D341Med (cell line): ENCODE data around the gene BTAF1.
"Not testable (repeated sequence)": the region's sequence is repeated elsewhere in the genome, so short reads cannot be mapped to it uniquely, and the experiment has no call there.

ENCODE experiments used
- DNase-seq: peaks from one replicate; pipeline ENCODE4 v3.0.0; 2012; ENCODE audit warnings: low spot score

The BTAF1 gene

DNA sequence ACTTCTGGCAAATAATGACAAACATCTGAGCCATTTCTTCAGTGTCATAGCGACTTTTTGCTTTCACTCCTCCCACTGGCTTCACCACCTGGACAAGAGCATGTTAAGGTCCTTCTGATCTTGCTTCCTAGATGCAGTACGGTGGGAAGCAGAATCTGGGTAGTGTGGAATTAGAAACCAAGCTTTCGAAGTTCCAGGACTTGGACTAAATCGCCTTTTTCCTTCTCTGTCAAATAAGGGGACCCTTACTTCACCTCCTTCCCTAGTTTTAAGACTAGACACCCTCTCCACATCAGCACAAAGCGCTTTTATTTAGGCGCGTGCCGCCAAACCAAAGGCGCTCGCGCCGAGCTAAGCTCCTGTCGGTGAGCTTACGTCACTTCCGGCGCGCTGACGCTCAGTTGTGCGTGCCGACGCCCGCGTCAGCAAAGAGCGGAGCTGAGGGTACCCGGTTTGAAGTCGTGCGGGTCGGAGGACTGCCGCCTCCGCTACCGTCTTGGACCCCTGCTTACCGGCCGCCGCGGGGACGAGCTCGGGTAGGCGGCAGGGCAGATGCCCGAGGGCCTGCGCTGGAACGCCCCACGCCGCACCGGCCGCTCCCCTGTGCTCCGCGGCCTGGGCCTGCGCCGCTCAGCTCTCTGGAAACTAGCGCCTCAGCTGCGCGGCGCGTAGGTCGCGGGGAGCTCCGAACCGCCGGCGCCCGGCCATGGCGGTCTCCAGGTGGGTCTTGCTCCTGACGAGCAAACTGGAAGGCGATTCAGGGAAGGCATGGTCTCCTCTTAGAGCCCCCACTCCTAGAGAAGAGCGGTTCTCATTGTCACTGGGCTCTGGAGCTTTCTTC is at the start of gene BTAF1:
BTAF1 (plus strand) TSS at position 400 of the 841 bp plus-strand sequence; CDS start at position 707, 307 bp downstream.
- DNase-seq, result peak; percentile 86

GRCh38 chr10:91875156-91875555 is 48.4 kb upstream of the BTAF1 start:
- no peak for DNase-seq

DNA sequence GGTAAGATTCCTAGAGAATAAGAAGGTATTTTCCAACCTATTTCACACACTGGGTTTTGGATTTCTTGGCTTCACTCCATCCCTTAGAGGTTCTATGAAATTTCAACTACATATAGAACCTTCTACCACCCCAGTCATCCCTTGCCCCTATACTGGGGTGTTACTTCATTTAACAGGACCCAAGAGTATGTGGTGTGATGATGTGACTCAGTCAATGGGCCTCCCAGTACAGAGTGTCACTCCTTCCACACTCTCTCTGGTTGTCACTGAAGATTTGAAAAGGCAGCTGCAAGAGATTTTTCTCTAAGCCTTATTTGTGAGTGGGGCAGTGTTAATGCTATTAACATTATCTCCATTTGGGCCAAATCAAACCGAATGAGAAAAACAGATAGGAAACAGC is 47.8 kb upstream of the BTAF1 start:
- no peak for DNase-seq

DNA sequence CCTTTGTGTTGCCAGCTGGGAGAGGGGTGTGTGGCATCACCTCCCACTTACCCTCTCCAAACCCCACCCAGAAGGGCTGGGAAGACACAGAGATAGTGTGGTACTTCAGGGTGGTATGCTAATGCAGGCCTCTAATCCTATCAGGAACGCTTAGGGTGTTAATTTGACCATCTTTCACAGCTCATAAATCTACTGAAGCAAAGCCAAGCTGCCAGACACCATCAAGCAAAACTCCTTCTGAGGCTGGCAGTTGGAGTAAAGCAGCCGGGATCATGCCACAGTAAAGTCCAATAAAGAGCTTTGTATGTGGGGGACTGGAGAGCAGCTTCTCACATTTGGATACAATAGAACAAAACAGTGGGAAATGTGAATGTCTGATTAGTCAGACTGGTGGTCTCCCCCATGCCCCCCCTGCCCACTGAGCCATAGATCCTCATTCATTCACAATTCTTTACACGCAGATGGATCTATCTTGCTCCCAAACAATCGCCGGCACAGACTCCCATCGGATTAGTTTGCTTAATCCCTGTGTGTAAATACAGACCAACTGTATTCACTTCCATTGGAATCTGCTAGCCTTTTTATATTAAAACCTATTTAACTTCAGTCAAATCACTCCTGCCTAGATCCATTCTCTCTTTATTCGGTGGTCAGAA is 43.9 kb upstream of the BTAF1 start:
- DNase-seq, result peak; percentile 60

DNA sequence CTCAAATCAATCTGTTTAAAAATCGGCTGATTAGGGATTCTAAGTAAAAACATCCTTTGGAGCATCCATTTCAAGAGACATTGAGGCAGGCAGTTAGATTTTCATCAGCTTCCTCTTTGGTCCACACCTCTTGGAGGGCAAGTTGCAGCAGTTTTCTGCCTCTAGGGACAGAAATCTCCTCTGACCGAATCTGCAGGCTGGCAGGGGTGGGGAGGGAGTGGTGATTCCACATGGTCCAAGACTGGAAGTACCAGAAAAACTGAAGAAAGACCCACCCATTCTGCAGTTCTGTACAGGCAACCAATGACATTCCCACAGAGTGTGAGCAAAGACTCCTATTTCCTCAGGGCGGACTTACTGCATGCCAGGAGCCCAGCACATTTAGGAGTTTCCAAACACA is 43.3 kb upstream of the BTAF1 start:
- peak; percentile 43 for DNase-seq

DNA sequence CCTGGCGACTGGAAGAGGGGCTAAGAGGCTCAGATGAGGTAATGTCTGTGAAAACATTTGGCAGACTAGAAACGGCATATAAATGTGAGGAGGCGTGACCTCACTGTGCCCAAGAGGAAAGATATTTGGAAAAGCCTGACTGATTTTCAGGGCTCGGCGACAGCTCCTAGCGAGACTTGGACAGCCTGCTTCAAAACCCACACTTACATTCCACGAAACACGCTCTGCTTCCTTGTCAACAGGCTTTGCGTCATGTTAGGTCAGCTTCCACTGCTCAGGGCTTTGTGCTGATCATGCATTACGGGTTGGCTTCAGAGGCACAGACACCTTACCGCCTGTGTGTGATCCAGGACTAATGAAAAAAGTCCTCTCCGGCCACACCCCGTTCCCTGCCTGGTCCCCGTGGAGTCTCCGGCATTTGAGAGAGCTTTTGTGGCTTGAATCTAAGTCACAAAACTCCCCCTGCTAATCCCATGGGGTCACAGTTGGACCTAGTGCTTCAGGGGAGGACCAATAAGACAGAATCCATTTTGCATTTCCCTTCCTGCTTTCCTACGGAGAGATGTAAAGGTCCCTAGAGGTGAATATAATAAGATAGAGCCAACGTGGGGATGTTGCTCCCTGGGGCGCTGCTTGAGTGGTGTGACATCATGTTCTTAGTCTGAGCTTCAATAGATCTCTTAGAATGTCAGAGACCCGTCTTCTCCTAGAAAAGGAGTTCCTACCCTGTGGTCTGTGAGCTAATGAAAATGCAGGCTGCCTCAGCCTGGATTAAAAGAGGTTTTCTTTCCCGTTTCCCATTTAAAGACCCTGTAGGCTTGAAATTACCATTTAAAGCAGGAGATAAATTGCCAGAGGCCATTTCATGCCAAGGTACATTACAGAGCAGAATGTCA is 39.8 kb upstream of the BTAF1 start:
- DNase-seq, result peak; percentile 15

DNA sequence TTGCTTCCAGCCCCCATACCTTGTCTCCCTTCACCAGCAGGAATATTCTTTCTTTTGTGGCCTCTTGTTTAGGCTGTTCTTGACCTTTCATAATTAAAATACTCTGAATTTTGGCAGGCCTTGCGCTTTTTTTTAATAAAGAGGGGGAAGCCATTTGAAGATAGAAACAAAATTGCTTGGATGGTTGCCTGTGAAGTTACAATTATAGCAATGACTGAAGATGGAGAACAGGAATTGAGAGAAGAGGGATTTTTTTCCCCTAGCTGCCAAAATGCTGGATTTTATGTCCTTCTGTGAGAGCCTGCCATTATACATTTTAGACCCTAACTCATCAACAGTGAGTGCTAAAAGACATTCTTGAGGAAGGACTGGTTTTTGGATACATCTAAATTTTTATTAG is 39.0 kb upstream of the BTAF1 start:
- DNase-seq, result no peak

DNA sequence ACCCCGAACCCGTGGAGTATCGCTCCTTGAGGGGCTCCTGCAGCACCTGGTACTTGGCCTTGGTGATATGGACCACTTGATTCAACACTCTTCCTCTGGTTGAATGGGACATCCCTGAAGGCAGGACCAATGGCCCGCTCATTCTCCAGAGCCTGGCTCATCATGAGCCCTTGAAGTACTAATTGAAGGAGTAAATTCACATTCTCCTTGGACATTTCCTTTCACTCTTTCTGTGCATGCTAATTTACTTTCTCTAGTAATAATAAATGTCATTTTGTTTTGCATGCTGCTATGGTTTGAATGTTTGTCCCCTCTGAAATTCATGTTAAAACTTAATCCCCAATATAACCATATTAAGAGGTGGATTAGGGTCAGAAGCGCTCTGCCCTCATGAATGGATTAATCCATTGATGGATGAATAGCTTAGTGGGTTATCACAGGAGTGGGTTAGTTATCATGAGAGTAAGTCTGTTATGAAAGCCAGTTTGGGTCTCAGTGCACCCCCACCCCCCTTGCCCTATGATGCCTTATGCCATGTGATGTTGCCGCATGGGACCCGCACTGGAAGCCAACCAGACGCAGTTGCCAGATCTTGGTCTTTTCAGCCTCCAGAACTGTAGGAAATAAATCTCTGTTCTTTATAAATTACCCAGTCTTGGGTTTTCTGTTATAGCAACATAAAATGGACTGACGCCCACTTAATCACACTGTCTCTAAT is 38.0 kb upstream of the BTAF1 start:
- DNase-seq, result no peak

DNA sequence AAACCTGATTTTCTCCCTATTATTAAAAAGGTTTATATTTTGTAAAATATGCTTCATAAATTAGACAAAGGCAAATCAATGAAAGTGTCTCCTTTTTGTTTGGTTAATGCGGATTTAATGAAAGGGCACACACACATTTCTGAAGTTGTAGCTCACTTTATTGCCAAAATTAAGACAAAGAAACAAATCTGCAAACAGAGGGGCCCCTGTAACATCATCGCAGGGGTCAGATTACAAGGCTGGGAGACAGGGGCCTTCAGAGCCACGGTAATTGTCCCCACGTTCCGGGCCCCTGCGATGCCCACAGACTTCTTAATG is 36.7 kb upstream of the BTAF1 start:
- no peak for DNase-seq

DNA sequence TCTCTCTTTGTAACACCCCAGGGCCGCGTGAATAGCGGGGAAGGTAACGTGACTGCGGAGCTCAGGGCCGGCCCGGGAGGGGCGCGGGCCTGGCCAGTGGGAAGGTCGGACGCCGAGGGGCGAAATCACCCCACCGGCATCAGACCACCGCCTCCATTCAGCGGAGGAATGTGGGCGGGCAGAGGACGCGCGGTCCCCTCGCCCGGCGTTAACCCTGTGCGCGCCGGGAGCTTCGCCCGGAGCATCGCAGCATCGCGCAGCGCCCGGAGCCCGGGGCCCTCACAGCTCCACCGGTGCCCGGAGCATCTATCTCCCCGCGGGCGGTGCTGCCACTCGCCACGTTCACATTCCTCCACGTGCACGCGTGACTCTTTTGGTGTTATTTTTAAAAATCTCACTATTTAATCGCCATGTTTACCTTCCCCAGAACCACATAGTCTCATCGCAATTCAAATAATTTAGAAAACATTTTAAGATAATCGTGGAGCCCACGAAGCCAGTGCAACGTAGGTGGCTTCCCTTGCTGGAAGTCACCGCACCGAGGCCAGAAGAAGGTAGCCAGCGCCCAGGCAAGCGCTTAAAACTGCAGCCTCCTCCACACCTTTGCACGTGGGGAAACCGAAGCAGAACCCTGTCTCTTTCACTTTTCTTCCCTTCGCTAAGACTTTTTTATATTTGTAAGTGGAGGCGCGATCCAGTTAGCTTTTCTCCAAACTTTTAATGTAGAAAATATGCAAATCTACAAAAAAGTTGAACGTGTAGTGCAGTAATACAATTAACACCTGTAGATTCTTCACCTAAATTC is 36.1 kb upstream of the BTAF1 start:
- no peak for DNase-seq

DNA sequence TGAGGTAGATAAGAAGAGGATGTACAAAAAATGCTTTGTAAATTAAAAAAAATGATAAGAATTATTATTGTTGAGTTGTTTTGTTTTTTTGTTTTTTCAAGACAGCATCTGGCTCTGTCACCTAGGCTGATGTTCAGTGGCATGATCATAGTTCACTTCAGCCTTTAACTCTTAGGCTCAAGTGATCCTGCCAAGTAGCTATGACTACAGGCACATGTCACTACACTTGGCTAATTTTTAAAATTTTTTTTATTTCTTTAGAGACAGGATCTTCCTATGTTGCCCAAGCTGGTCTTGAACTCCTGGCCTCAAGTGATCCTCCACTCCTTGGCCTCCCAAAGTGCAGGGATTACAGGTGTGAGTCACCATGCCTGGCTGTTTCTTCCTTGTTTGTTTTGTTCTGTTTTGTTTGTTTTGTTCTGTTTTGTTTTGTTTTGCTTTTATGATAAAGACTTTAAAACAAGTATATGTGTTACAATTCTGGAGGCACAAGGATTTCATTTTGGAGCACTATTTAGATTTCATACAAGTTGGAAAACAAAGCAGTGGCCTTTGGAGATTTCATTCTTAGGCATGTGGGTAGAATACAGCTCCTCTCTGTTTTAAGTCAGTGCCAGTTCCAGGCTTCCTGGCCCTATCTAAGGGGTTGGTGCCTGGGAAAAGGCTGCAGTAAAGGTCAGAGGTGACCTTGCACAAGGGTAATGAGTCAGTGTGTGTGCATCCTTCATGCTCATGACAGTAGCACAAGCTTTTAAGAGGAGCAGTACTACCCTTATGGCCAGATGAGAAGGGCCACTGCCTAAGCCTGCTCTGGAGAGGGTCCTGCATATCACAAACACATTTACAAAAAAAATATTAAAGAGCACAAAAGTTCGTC is 32.2 kb upstream of the BTAF1 start:
- DNase-seq, result no peak

DNA sequence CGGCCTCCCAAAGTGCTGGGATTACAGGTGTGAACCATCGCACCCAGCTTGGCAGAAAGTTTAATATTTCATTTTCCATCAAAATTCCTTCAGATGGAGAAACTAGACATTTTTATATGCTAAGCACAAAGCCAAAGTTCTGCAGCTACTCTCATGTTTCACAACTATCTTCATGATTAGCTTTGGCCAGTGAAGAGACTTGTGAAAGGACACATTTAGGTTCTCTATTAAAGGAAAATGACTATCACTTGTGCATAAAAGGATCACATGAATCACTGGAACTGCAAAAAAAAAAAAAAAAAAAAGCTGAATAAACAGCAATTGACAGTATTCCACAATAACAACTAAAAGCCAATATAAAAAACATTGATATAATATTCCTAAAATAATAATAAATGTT is 30.5 kb upstream of the BTAF1 start:
- DNase-seq, result no peak

DNA sequence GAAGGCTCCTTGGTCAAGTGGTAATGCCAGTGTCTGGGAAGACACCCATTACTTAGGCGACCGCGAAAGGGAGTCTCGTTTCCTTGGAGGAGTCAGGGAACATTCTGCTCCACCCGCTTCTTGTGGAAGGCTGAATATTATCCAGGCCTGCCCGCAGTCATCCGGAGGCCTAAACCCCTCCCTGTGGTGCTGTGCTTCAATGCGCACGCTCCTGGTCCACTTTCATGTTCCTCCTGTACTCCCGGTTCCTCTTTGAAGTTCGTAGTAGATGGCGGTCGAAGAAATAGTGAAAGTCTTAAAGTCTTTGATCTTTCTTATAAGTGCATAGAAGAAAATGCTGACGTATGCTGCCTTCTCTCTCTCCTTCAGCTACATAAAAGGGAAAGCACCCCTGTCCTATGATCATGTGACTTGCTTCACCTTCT is 29.3 kb upstream of the BTAF1 start:
- not testable (repeated sequence) for DNase-seq

- no peak for DNase-seq
Observed at GRCh38 chr10:91896212-91896756, 27.3 kb upstream of the BTAF1 start.

GRCh38 chr10:91897421-91897820 is 26.1 kb upstream of the BTAF1 start:
- DNase-seq, result no peak

DNA sequence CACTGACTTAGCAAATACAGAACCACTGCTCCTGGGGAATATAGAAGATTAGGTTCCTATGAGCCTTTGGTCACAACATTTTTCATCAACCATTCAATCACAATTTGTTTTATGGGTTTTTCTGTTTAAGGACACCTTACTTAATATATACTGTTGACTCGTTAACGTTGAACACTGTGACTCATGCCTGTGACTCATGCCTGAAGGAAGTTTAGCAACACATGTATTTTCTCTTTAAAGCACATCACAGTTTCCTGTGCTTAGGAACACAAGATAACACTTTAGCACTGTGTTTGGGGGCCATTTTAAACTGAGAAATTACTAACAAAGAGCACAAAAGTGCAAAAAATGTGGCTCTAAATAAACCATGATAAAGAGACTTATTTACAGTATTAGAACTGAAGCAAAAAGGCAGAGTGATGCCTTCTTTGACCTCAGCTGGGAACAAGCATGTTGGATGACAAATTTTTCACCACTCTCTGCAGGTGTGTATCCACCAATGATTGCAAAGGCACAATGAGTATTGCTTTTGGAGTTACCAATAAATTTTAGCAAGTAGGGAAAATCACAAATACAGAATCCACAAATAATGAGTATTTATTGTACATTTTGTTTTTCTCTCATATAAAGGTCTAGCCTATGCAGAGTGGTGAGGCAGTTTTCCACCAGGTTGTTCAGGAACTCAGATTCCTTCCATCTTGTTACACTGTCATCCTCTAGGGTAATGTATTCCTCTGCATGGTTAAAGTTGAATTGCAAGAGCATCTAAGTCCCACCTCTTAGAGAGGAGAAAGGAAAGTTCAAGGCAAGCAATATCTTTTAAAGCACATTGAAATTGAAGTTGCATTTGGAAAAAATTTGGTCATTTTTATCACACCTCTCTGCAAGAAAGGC is 21.5 kb upstream of the BTAF1 start:
- DNase-seq, result no peak

- no peak for DNase-seq
Observed at GRCh38 chr10:91907033-91907594, 16.5 kb upstream of the BTAF1 start.

- no peak for DNase-seq
Observed at GRCh38 chr10:91907914-91908336, 15.6 kb upstream of the BTAF1 start.
